Fibroblast of skin of right quadriceps (primary cell): ENCODE measurements around the gene RAP1GAP.

Experiments
- DNase-seq: peaks from one replicate; pipeline ENCODE4 v3.0.0-alpha.2; 2013

The RAP1GAP gene

DNA sequence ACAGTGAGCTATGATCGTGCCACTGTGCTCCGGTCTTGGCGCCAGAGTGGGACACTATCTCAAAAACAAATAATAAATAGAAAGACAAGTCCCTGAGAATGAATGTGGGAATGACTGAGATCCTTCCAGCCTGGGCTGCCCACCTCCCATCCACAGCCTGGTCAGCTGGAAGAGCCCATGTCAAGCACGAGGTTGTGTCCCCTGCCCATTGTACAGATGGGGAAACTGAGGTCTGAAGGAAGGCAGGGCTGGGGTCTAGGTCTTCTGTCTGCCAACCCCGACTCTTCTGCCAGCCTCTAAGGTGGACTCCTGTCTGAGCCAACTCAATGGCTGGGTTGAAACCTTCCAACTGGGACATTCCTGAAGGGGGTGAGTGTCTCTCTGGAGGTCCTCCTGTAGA, 79.5 kb downstream of the RAP1GAP start:
- no peak for DNase-seq

DNA sequence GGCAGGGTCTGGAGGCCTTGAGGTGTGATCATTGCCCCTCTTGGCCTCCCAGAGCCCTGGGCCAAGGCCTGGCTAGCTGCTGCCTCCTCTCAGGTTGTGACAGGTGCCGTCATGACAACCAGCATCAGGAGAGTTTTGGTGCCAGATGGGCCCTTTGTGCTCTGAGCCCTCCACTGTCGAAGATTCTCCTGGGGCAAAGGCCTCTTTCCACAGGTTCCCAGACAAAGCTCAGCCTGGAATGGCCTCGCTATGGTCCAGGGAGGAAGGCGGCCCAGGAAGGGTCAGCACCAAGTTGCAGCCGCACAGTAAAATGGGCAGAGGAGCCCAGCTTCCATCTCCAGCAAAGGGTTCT, 81.6 kb downstream of the RAP1GAP start:
- no peak for DNase-seq

DNA sequence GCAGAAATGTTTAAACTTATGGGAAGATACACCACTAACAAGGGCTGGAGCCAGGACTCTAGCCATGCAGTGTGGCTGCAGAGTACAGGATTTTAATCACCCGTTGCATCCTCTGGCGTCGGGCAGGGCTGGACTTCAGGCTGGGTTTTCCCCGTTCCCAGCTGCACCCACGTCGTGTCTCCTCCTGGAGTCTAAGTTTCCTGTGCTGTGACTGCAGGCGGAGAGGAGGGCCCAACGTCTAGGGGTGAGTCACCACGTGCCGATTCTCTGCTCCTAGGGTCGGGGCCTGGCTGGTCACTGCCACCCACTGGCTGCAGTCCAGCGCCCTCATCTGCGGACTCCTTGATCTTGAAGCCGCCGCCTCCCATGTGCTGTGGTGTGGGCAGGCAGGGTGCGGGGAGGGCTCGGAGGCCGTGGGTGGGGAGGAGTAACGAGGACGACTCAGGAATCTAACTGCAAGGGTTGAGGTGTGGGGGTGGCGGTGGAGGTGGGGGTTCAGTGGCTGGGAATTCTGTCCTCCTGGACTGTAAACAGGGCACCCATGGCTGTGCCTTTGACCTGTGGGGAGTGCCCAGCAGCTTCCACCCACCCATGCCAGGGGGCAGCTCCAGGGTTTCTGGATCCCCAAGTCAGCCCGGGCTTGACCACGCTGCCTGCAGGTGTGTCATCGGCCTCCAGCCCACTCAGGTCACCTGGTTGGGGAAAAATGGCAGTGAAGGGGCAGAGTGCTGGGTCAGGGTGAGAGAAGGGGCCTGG, 82.1 kb downstream of the RAP1GAP start:
- DNase-seq: peak; percentile 69

- no peak for DNase-seq
Measured at GRCh38 chr1:21586222-21586621, 82.9 kb downstream of the RAP1GAP start.

DNA sequence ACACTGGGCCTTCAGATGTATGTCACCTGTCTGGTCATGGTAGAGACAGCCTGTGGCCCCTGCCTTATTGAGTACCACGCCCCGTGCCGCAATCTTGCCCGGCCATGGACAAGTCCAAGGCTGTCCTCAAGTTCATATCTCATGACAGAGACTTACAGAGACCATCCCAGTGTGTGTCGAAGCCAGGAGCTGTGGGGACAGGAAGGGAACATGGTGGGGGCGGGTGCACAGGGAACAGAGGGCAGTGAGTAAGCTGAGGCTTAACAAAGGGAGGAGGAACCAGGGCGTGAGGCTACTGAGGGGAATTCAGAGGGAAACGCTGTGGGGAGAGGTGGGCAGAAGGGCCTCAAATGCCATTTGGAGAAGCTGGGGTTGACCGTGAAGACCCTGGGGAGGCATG, 84.1 kb downstream of the RAP1GAP start:
- DNase-seq: no peak

DNA sequence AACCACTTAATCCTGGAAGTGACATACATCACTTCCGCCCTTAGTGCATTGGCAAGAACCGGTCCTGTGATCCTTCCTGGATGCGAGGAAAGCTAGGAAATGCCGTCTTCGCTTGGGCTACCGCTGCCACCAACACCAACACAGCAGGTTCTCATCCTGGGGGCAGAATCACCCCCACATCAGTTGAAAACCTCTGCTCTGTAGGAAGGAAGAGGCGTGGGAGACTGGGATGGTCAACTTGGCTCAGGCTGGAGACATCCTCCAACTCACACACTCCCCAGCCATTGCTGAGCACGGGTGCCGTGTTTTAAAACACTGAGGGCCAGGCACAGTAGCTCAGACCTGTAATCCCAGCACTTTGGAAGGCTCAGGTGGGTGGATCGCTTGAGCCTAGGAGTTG, 85.1 kb downstream of the RAP1GAP start:
- DNase-seq: no peak

- no peak for DNase-seq
Measured at GRCh38 chr1:21579791-21580190, 89.4 kb downstream of the RAP1GAP start.

DNA sequence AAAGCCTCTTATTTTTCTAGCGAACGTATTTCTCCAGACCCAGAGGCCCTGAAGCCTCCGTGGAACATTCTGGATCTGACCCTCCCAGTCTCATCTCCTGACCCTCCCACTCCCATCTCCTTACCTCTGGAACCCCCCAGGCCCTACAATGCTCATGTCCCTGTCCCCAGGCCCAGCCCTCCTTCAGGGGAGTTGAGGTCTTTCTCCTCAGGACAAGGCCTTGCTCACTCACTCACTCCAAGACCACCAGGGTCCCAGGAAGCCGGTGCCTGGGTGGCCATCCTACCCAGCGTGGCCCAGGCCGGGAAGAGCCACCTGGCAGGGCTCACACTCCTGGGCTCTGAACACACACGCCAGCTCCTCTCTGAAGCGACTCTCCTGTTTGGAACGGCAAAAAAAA, 91.2 kb downstream of the RAP1GAP start:
- no peak for DNase-seq

GRCh38 chr1:21577324-21577723, 91.8 kb downstream of the RAP1GAP start:
- DNase-seq: no peak

DNA sequence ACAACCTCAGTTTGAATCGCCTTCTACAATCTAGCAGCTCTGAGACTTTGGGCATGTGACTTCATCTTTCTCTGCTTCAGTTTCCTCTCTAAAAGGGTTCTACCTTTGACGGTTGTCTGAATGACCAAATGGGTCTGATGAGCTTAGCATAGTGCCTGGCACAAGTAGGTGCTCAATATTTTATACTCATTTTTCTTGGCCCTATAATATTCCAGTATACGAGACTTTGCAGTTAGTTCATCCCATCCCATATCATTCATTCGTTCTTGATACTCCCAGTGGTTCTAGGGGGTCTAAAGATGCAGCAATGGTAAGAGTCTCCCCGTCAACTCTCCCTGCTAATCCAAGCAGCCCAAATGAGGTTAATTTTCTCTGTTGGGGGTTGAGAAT, 92.4 kb downstream of the RAP1GAP start:
- DNase-seq: no peak

DNA sequence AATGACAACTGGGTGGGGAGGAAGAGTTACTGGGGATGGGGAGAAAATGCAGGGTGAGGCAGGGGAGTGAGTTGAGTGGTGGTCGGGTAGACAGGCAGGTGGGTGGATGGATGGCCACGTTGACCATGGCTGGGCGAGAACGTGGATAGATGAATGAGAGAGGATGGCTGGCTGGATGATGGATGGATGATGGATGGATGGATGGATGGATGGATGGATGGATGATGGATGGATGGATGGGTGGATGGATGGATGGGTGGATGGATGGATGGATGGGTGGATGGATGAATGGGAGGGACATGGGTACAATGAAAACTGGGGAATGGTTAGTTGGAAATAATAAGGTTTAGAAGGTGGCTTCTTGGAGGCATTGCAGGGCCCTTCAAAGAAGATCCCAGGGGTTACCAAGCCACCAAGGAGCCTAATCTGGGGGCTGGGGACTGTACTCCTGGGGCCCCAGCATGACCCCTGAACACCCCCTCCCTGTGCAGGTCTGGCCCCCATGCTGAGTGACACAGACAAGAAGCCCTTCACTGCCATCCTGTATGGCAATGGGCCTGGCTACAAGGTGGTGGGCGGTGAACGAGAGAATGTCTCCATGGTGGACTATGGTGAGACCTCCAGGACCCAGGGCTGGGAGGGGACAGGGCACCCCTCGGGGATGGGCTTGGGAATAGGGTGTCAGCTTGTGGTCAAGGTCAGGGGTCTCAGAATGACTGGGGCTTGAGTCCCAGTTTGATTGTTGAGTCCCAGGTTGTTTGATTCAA, 92.9 kb downstream of the RAP1GAP start:
- DNase-seq: no peak

GRCh38 chr1:21575351-21575942, 93.7 kb downstream of the RAP1GAP start:
- DNase-seq: no peak

DNA sequence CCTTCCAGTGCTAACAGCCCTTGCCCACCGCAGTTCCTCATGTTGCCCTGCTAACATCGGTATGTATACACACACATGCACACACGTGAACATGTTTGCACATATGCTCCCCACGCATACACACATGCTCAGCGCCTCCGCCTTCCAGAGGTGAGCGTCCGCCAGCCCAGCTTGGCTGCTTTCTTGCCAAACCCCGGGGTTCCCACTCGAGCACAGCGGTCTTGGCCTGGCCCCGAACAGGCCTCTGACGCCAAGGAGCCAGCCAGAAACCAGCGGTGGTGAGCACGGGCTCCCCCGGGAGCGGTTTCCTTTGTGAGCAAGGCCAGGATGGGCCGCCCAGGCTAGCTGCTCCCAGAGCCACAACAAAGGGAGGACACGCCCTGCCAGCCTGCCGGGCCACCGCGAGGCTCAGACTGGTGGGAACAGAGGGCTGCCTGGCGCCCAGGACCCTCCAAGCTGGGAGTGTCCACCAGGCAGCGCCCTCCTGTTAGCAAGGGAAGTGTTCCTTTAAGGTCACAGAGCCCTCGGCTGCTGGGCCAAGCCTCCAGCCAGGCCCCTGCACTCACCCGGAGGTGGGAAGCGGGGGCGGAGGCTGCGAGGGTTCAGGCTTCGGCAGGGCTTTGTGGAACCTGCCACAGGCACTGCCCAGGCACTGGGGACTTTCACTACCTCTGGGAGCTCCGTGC, 94.5 kb downstream of the RAP1GAP start:
- peak; percentile 46 for DNase-seq

- DNase-seq: peak; percentile 79
Measured at GRCh38 chr1:21573971-21574465, 95.1 kb downstream of the RAP1GAP start.

GRCh38 chr1:21573475-21573874, 95.7 kb downstream of the RAP1GAP start:
- no peak for DNase-seq

DNA sequence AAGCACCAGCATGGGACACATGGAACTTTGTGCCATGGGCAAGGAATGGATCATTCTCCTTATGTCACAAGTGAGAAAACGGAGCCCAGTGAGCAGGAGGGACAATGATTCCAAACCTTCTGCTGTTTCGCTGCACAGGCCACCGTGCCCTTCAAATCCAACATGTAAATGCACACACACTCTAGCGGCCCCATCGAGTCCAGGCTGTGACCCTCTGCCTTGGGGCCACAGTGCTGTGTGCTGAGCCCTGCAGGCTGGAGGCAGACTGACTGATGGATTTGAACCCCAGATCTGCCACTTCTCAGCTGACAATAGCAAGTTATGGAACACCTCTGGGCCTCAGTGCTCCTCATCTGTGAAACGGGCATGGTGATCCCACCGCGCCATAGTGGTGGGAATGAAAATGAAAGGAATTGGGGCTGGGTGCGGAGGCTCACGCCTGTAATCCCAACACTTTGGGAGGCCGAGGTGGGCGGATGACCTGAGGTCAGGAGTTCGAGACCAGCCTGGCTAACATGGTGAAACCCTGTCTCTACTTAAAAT, 96.4 kb downstream of the RAP1GAP start:
- no peak for DNase-seq

DNA sequence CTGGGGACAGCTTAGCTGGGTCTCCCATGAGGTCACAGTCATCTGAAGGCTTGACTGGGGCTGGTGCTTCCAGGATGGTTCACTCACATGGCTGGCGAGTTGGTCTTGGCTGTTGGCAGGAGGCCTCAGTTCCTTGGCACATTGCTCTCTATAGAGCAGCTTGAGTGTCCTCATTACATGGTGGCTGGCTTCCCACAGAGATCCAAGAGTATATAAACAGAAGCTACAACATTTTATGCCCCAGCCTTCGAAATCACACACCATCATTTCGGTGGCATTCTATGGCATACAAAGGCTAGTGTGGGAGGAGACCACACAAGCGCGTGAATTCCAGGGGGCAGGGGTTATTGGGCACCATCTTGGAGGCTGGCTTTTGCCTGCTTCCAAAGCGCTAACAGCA, 96.9 kb downstream of the RAP1GAP start:
- DNase-seq: no peak

DNA sequence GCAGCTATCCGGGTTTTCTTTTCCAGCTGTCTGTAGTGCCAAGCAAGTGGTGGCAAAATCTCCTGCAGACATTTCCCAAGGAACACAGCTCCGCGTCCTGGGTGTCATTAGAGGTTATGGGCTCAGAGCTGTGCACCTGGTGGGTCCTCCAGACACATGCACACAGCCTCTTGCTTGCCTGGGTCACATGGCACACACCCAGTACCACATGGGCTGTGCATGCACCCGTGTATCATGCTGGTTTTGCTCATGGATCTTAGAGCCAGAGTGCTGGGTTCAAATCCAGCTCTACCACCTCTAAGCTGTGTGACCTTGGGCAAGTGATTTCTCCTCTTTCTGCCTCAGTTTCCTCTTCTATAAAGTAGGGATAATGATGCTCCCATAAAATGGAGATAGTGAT, 98.3 kb downstream of the RAP1GAP start:
- DNase-seq: no peak

- DNase-seq: no peak
Measured at GRCh38 chr1:21570528-21570875, 98.7 kb downstream of the RAP1GAP start.

DNA sequence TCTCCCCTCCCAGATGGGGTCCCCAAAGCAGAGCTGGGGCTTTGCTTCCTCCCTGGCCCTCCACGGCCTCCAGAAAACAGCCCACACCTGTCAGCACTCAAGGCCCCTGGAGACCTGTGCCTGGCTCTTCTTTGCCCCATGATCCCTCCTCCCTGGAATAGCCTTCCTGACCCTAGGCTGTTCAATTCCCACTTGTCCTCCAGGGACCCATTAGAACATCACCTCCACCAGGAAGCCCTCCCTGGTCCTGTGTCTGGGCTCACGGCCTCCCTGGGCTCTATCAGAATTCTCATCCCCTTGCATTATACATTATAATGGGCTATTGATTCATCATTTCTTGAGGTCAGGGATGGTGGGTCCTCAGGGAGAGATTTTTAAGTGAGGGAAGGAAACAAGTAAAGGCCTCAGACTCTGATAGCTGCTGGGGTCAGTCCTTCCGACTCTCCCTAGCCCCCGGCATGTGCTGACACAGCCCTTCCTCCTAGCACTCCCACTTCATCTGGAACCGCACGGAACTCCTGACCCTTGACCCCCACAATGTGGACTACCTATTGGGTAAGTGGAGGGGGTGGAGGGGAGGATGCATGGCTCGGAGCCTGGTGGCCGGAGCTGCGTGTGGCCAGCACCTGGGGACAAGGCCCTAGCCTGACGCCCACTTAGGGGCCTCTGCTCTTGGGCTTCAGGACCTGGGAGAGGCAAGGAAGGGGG, 99.2 kb downstream of the RAP1GAP start:
- DNase-seq: no peak

GRCh38 chr1:21568809-21569385, 100.3 kb downstream of the RAP1GAP start:
- no peak for DNase-seq
